HG03520 (cell line): ENCODE data around the gene C2CD4B.

Experiments used
- ATAC-seq: cut with Tn5 transposase; IDR thresholded peaks from one replicate; pipeline ENCODE4 v1.9.1; 2021; ENCODE audit warnings: mild to moderate bottlenecking, moderate library complexity; ENCODE audit not compliant: unreplicated experiment

The C2CD4B gene

GRCh38 chr15:62165104-62165792 lies at the start of gene C2CD4B:
C2CD4B (minus strand) TSS chr15:62165285; CDS start chr15:62164984, 301 bp downstream.
- ATAC-seq = no peak

GRCh38 chr15:62212741-62213140 lies 47.7 kb upstream of the C2CD4B start:
- no peak for ATAC-seq

- ATAC-seq = no peak
Observed at GRCh38 chr15:62211348-62211747, 46.3 kb upstream of the C2CD4B start.

GRCh38 chr15:62209821-62210220 lies 44.7 kb upstream of the C2CD4B start:
- no peak for ATAC-seq

- ATAC-seq = no peak
Observed at GRCh38 chr15:62209322-62209721, 44.2 kb upstream of the C2CD4B start.

GRCh38 chr15:62208884-62209283 lies 43.8 kb upstream of the C2CD4B start:
- ATAC-seq = no peak

GRCh38 chr15:62208367-62208766 lies 43.3 kb upstream of the C2CD4B start:
- ATAC-seq = no peak

GRCh38 chr15:62190675-62191074 lies 25.6 kb upstream of the C2CD4B start:
- no peak for ATAC-seq

GRCh38 chr15:62190274-62190673 lies 25.2 kb upstream of the C2CD4B start:
- no peak for ATAC-seq

GRCh38 chr15:62188744-62189143 lies 23.7 kb upstream of the C2CD4B start:
- no peak for ATAC-seq

- ATAC-seq = no peak
Observed at GRCh38 chr15:62187910-62188309, 22.8 kb upstream of the C2CD4B start.

GRCh38 chr15:62187425-62187824 lies 22.3 kb upstream of the C2CD4B start:
- no peak for ATAC-seq

- ATAC-seq = no peak
Observed at GRCh38 chr15:62186578-62186977, 21.5 kb upstream of the C2CD4B start.

GRCh38 chr15:62183130-62183529 lies 18.0 kb upstream of the C2CD4B start:
- no peak for ATAC-seq

GRCh38 chr15:62173215-62173614 lies 8.1 kb upstream of the C2CD4B start:
- ATAC-seq = no peak

GRCh38 chr15:62171882-62172281 lies 6.8 kb upstream of the C2CD4B start:
- no peak for ATAC-seq

- no peak for ATAC-seq
Observed at GRCh38 chr15:62165793-62166375, 799 bp upstream of the C2CD4B start.

- ATAC-seq = no peak
Observed at GRCh38 chr15:62164396-62165103, 535 bp downstream of the C2CD4B start.

- ATAC-seq = no peak
Observed at GRCh38 chr15:62164014-62164395, 1.1 kb downstream of the C2CD4B start.

GRCh38 chr15:62163397-62164013 lies 1.6 kb downstream of the C2CD4B start:
- ATAC-seq = no peak

GRCh38 chr15:62153228-62153627 lies 11.9 kb downstream of the C2CD4B start:
- ATAC-seq = no peak

- ATAC-seq = no peak
Observed at GRCh38 chr15:62150445-62150844, 14.6 kb downstream of the C2CD4B start.
